GM12873 (cell line): ENCODE measurements around the gene ETV2.

Source experiments
- CTCF ChIP-seq: IDR thresholded peaks from 2 replicates; pipeline ENCODE4 v1.5.1; 2012; ENCODE audit warnings: low read depth, mild to moderate bottlenecking, moderate library complexity, low read length, control low read depth; ENCODE audit not compliant: insufficient read depth; ENCODE audit errors: missing control alignments

ETV2 gene

GRCh38 chr19:35620001-35620400, 21.5 kb upstream of the ETV2 start:
- TF ChIP-seq CTCF = no peak

GRCh38 chr19:35621708-35622107, 19.8 kb upstream of the ETV2 start:
- TF ChIP-seq CTCF = no peak

- no peak for TF ChIP-seq CTCF
Measured at GRCh38 chr19:35622750-35623149, 18.8 kb upstream of the ETV2 start.

GRCh38 chr19:35623327-35624010, 18.1 kb upstream of the ETV2 start:
- no peak for TF ChIP-seq CTCF

GRCh38 chr19:35628264-35628564, 13.3 kb upstream of the ETV2 start:
- no peak for TF ChIP-seq CTCF

GRCh38 chr19:35628565-35629331, 12.8 kb upstream of the ETV2 start, which contains the start of gene RBM42:
Gene RBM42, plus strand, starts transcription at chr19:35629036. Its CDS starts 118 bp downstream, at chr19:35629154.
- TF ChIP-seq CTCF = no peak

GRCh38 chr19:35629332-35629633, 12.3 kb upstream of the ETV2 start:
- no peak for TF ChIP-seq CTCF
